ENCODE results near the gene C1orf122. TPM values are rescaled to one million over a fixed set of nuclear protein-coding genes. Genes with fewer than 3 reads are reported as not detected.

The C1orf122 gene
- total RNA-seq, 1 experiment from 2014 or later, result 54.1 TPM

DNA sequence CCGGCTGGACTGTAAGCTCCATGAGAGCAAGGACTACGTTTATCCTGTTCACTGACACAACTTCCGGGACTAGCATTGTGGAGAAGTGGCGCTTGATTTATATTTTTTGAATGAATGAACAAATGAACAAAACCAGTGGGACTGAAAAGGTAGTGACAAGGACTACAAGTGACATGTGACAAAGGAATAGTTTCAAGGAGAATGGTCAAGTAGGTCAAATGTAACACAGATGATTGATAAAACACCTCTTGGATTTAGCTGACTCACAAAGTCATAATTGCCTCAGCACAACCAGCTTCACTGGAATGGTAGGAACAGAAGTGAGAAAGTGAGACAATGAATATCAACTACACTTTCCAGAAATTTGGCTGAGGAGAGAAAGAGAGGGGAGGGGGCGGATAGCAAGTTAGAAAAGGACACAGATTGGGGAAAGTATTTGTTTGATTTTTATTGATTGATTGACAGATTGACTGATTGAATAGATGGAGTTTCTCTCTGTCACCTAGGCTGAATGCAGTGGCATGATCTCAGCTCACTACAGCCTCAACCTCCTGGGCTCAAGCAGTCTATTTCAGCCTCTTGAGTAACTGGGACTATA is 37.6 kb downstream of the C1orf122 start:
- DNase-seq (ENCODE audit: low read depth), result no peak

DNA sequence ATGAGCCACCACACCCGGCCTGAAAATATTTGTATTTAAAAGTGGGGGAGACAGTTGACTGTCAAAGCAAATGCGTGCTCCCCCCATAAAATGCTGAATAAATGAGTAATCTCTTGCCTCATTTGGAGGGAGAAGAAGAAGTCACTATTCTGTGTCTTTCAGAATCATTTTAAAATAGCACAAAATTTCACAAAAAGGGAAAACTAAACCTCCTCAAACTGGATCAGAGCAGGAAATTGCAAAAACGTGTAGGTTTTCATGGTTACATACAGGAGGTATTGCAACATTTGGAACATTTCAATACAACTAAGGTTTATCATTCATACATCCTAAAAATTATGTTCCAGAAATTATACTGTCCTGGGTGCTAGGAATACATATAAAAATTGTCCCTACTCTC is 38.2 kb downstream of the C1orf122 start:
- DNase-seq (ENCODE audit: low read depth), result no peak

DNA sequence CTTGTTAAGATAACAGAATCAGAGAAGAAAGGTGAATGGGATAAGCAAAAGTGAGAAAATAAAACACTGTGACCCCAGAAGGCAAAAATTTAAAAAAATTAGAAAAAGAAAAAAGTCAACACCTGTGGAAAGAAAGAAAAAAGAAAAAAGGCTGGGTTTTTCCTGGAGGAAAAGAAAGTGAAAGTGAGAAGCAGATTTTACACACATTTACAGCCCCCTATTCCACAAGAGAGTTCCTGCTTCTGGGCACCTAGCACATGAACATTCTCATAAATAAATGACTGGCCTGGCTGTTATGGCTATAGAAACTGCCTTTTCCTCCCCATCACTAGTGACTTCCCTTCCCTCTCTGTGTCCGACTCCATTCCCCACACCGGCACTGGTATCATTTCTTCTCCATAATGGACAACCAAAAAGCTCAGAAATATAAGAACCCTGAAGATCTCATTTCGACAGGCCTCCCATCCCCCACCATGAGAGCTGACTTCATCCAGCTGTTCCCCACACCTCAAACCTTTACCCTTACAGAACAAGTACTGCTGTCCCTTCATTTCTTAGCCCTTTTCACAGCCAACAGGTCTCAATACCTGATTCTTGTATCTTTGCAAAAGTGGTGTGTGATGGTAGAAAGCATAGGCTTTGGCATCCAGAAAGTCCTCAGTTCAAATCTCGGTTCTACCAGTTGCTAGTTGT is 39.2 kb downstream of the C1orf122 start:
- no peak for DNase-seq (ENCODE audit: low read depth)

DNA sequence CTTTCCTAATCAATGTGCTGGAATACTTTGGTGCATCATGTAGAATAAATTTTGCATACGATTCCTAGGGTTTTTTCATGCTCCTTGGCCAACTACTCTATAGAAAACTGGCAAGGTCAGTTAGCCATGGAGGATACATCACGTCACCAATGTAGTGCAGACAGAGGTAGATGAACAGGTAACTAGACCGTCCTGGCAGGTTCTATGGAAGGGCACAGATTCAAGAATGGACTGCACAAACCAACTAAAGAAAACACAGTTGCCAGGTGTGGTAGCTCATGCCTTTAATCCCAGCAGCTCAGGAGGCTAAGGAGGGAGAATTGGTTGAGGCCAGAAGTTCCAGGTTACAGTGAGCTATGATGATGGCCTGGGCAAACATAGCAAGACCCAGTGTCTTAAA is 41.9 kb downstream of the C1orf122 start:
- no peak for DNase-seq (ENCODE audit: low read depth)

DNA sequence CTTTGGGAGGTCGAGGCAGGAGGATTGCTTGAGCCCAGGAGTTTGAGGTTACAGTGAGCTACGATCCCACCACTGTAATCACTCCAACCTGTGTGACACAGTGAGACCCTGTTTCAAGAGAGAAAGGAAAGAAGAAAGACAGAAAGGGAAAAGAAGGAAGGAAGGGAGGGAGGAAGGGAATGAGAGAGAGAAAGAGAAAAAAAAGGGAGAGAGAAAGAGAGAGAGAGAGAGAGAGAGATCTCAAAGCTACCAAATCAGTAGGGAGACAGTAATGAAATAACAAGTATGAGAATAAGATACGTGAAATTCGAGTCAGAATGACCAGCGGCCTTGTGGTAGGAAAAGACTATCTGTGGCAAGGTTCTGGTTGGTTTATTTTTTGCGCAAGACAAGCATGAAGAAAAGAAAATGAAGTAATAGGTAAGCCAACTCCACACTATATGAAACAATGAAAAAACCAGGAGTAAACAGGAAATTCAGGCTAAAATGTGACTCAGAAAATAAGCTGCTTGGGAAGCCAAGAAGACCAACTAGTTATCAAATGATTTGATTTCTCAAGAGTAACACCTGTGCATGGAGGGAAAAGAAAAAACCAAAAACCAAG is 42.9 kb downstream of the C1orf122 start:
- no peak for DNase-seq (ENCODE audit: low read depth)

DNA sequence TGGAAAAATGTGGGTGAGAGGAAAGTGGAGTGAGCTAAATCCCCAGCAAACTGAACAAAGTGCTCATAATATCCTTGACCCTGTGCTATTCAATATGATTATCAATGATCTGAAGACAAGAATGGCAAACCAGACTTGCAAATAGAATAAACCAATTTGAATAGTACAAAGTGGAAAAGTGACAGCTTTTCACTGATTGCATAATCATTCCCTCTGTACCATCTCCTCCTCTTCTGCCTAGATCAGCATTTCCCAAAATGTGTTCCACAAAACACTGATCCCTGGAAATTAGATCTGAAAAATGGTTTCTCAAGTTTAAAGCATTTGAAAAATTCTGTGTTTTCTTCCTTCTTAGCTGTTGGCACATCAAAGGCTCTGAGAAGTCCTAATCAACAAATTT is 43.7 kb downstream of the C1orf122 start:
- no peak for DNase-seq (ENCODE audit: low read depth)

DNA sequence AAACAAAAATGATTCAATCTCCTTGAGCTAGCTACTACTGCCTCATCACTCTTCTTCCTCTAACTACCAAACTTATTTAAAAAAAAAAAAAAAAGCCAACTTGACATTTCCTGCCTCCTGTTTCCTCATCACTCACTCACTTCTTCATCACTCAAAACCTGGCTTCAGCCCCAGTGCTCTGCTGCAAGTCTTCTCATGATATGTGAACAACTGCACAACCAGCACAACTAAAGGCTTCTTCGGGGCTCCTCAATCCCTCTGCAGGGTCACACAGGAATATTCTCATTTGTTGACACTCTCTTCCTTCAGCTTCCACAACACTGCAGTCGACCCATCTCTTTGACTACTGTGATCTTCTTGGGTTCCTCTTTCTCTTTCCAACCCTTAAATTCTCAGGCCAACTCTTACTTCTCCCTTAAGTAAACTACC is 44.2 kb downstream of the C1orf122 start:
- DNase-seq (ENCODE audit: low read depth), result no peak

DNA sequence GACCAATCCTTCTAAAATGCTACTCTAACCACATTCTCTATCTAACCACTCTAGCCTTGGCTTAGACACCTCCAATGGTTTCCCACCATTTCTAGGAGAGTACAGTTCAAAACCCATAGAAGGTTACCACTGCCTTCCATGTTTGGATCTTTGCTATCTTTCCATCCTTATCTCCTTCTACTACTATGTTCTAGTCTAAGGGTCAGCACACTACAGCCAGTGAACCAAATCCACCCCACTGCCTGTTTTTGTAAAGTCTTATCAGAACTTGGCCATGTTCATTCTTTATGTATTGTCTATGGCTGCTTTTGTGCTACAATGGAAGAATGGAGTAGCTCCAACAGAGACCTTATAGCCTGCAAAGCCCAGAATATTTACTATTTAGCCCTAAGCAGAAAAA is 45.6 kb downstream of the C1orf122 start:
- no peak for DNase-seq (ENCODE audit: low read depth)

DNA sequence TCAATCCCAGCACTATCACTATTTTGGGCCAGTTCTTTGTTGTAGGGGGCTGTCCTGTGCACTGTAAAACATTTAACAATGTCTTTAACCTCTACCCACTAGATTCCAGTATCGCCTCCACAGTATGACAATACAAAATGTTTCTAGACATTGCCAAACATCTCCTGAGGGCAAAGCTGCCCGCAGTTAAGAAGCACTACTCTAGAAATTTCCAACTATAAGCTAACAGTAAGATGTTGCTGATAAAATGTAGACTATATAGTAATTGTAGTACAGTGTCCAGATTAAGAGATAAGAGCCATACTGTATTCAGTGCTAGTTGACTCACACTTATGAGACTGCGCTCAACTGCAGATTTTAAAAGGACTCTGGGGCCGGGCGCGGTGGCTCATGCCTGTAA is 46.8 kb downstream of the C1orf122 start:
- no peak for DNase-seq (ENCODE audit: low read depth)

Other genes with a start within 250 kb of the C1orf122 start
- 140 and 144 TPM in 2 replicates for gene GNL2, start 211.9 kb upstream of the C1orf122 start, total RNA-seq (2014; rRNA removed; shearing (Covaris generic))
- not detected in 2 replicates for gene RSPO1, start 172.9 kb upstream of the C1orf122 start, total RNA-seq (2014; rRNA removed; shearing (Covaris generic))
- 33.6 and 44.3 TPM in 2 replicates for gene CDCA8, start 115.3 kb upstream of the C1orf122 start, total RNA-seq (2014; rRNA removed; shearing (Covaris generic))
- not detected in 2 replicates for gene EPHA10, start 42.7 kb upstream of the C1orf122 start, total RNA-seq (2014; rRNA removed; shearing (Covaris generic))
- gene MANEAL, start 13.9 kb upstream of the C1orf122 start, total RNA-seq (2014; rRNA removed; shearing (Covaris generic)), result 2.6 and 4.4 TPM in 2 replicates
- gene YRDC, start 418 bp downstream of the C1orf122 start, total RNA-seq (2014; rRNA removed; shearing (Covaris generic)), result 86.3 and 89.0 TPM in 2 replicates
- 1.5 and 2.3 TPM in 2 replicates for gene MTF1, start 51.8 kb downstream of the C1orf122 start, total RNA-seq (2014; rRNA removed; shearing (Covaris generic))
- 10.5 and 18.8 TPM in 2 replicates for gene INPP5B, start 139.3 kb downstream of the C1orf122 start, total RNA-seq (2014; rRNA removed; shearing (Covaris generic))
- 261 and 383 TPM in 2 replicates for gene SF3A3, start 182.2 kb downstream of the C1orf122 start, total RNA-seq (2014; rRNA removed; shearing (Covaris generic))
- 25.3 and 33.9 TPM in 2 replicates for gene FHL3, start 197.7 kb downstream of the C1orf122 start, total RNA-seq (2014; rRNA removed; shearing (Covaris generic))
- 134 and 188 TPM in 2 replicates for gene UTP11, start 204.9 kb downstream of the C1orf122 start, total RNA-seq (2014; rRNA removed; shearing (Covaris generic))
- 1.1 and 3.7 TPM in 2 replicates for gene POU3F1, start 239.0 kb downstream of the C1orf122 start, total RNA-seq (2014; rRNA removed; shearing (Covaris generic))

Measured in Daoy (cell line).